ENCODE measurements around the gene USP49.
"Not testable (repeated sequence)": the region's sequence is repeated elsewhere in the genome, so short reads cannot be mapped to it uniquely, and the experiment has no call there.

Gene USP49

GRCh38 chr6:41895300-41896233 lies at the start of gene USP49:
TSS of gene USP49 (minus strand) at chr6:41895375. CDS start at chr6:41806983, 88,392 bp downstream.
- peak; percentile 81 for DNase-seq

- DNase-seq: no peak
These were observed 48.3 kb upstream of the USP49 start for GRCh38 chr6:41943456-41943855.

GRCh38 chr6:41942882-41943281 lies 47.7 kb upstream of the USP49 start:
- not testable (repeated sequence) for DNase-seq

GRCh38 chr6:41942067-41942851 lies 47.1 kb upstream of the USP49 start:
- no peak for DNase-seq

GRCh38 chr6:41941280-41942066 lies 46.3 kb upstream of the USP49 start, which contains the start of gene CCND3:
TSS of gene CCND3 (minus strand) at chr6:41941808. CDS start at chr6:41941649, 159 bp downstream.
- peak; percentile 74 for DNase-seq

GRCh38 chr6:41940759-41941279 lies 45.6 kb upstream of the USP49 start:
- peak; percentile 6 for DNase-seq

GRCh38 chr6:41939848-41940758 lies 44.9 kb upstream of the USP49 start:
- no peak for DNase-seq

GRCh38 chr6:41939176-41939847 lies 44.1 kb upstream of the USP49 start:
- no peak for DNase-seq

GRCh38 chr6:41938590-41939175 lies 43.5 kb upstream of the USP49 start:
- DNase-seq: no peak

- DNase-seq: no peak
These were observed 42.8 kb upstream of the USP49 start for GRCh38 chr6:41937861-41938574.

GRCh38 chr6:41937472-41937860 lies 42.3 kb upstream of the USP49 start:
- no peak for DNase-seq

GRCh38 chr6:41936073-41936837 lies 41.1 kb upstream of the USP49 start:
- peak; percentile 18 for DNase-seq

GRCh38 chr6:41935685-41936072 lies 40.5 kb upstream of the USP49 start:
- DNase-seq: no peak

- DNase-seq: no peak
These were observed 40.0 kb upstream of the USP49 start for GRCh38 chr6:41935193-41935574.

GRCh38 chr6:41934278-41935192 lies 39.4 kb upstream of the USP49 start:
- DNase-seq: no peak

- DNase-seq: no peak
These were observed 37.2 kb upstream of the USP49 start for GRCh38 chr6:41932378-41932777.

- DNase-seq: no peak
These were observed 36.6 kb upstream of the USP49 start for GRCh38 chr6:41931792-41932191.

- DNase-seq: no peak
These were observed 34.7 kb upstream of the USP49 start for GRCh38 chr6:41929924-41930323.
